Activated CD4-positive, alpha-beta T cell treated with anti-CD3 and anti-CD28 coated beads, Interleukin-2, amount 10 ng/mL, durations not matched to agents 24 days and 14 days (primary cell): ENCODE measurements around the gene UVRAG. TPM values are rescaled to one million over a fixed set of nuclear protein-coding genes. Genes with fewer than 3 reads are reported as not detected.

Experiments used
- DNase-seq: peaks from one replicate; pipeline ENCODE4 v3.0.0; 2022
- H3K27ac Mint-ChIP-seq: one replicate; pipeline ENCODE4 v1.8.0; 2022; ENCODE audit warnings: mild to moderate bottlenecking, mixed read lengths
- H3K27me3 Mint-ChIP-seq: one replicate; pipeline ENCODE4 v1.8.0; 2022; ENCODE audit warnings: mixed read lengths
- H3K36me3 Mint-ChIP-seq: one replicate; pipeline ENCODE4 v1.8.0; 2022; ENCODE audit warnings: low read depth, mild to moderate bottlenecking, mixed read lengths
- H3K4me1 Mint-ChIP-seq: one replicate; pipeline ENCODE4 v1.8.0; 2021; ENCODE audit warnings: mixed read lengths
- H3K4me3 Mint-ChIP-seq: one replicate; pipeline ENCODE4 v1.8.0; 2022; ENCODE audit warnings: mild to moderate bottlenecking, moderate library complexity, mixed read lengths
- H3K9me3 Mint-ChIP-seq: one replicate; pipeline ENCODE4 v1.8.0; 2021; ENCODE audit warnings: mixed read lengths
- intact Hi-C: fragments of 100-400 bp; cut with micrococcal nuclease; formaldehyde crosslinking; loops from one replicate; pipeline ENCODE4 v1.15.1; 2023
- total RNA-seq: library from RNA; stranded (reverse); gene quantifications from 2 replicates; pipeline ENCODE4 v1.2.3, GENCODE V29; 2022

UVRAG gene
- total RNA-seq, 1 donor from 2014 or later: 19.2 TPM

- intact Hi-C loops: loop anchor here (10.0 kb wide), 1 partner anchor 766 kb away; no protein-coding TSS in a partner anchor
- DNase-seq: no peak
- H3K36me3 Mint-ChIP-seq: peaks cover 2% of the 10 kb centered on the region
- no peak overlapping the region for H3K4me3 Mint-ChIP-seq
- H3K4me1 Mint-ChIP-seq: peaks cover 4% of the 10 kb centered on the region
- no peaks in the 10 kb centered on the region for H3K9me3 Mint-ChIP-seq
- H3K27ac Mint-ChIP-seq: no peak overlapping the region
- no peaks in the 10 kb centered on the region for H3K27me3 Mint-ChIP-seq
Observed at GRCh38 chr11:75898871-75899270, 83.9 kb downstream of the UVRAG start.

GRCh38 chr11:75899806-75900205 is 84.8 kb downstream of the UVRAG start:
- Mint-ChIP-seq H3K9me3 (no peaks in the 10 kb centered on the region), H3K36me3 (no peaks in the 10 kb centered on the region), H3K4me3 (no peak overlapping the region), H3K27me3 (no peaks in the 10 kb centered on the region), H3K27ac (no peak overlapping the region), H3K4me1 (no peaks in the 10 kb centered on the region)
- no peak for DNase-seq
- intact Hi-C loops: loop anchor here (10.0 kb wide), 1 partner anchor 765 kb away; no protein-coding TSS in a partner anchor

- no peaks in the 10 kb centered on the region for H3K9me3 Mint-ChIP-seq
- DNase-seq: no peak
- H3K4me3 Mint-ChIP-seq: no peak overlapping the region
- intact Hi-C loops: no loop called here
- H3K36me3 Mint-ChIP-seq: peaks cover under 1% of the 10 kb centered on the region
- H3K27ac Mint-ChIP-seq: no peak overlapping the region
- H3K4me1 Mint-ChIP-seq: no peaks in the 10 kb centered on the region
- peaks cover 1% of the 10 kb centered on the region for H3K27me3 Mint-ChIP-seq
Observed at GRCh38 chr11:75900848-75901247, 85.8 kb downstream of the UVRAG start.

GRCh38 chr11:75902631-75903030 is 87.6 kb downstream of the UVRAG start:
- Mint-ChIP-seq H3K27ac (no peak overlapping the region), H3K4me3 (no peak overlapping the region), H3K4me1 (peaks cover 4% of the 10 kb centered on the region), H3K9me3 (no peaks in the 10 kb centered on the region), H3K36me3 (peaks cover 2% of the 10 kb centered on the region), H3K27me3 (peaks cover 9% of the 10 kb centered on the region)
- intact Hi-C loops: no loop called here
- no peak for DNase-seq

- peaks cover 9% of the 10 kb centered on the region for H3K27me3 Mint-ChIP-seq
- H3K4me1 Mint-ChIP-seq: peaks cover 8% of the 10 kb centered on the region
- H3K36me3 Mint-ChIP-seq: peaks cover 2% of the 10 kb centered on the region
- H3K27ac Mint-ChIP-seq: no peak overlapping the region
- no peak for DNase-seq
- intact Hi-C loops: no loop called here
- no peaks in the 10 kb centered on the region for H3K9me3 Mint-ChIP-seq
- no peak overlapping the region for H3K4me3 Mint-ChIP-seq
Observed at GRCh38 chr11:75903276-75903675, 88.3 kb downstream of the UVRAG start.

- Mint-ChIP-seq H3K27ac (no peak overlapping the region), H3K9me3 (no peaks in the 10 kb centered on the region), H3K4me3 (no peak overlapping the region), H3K4me1 (peaks cover 18% of the 10 kb centered on the region), H3K27me3 (peaks cover 11% of the 10 kb centered on the region), H3K36me3 (peaks cover 4% of the 10 kb centered on the region)
- intact Hi-C loops: no loop called here
- DNase-seq: no peak
Observed at GRCh38 chr11:75905434-75905833, 90.4 kb downstream of the UVRAG start.

GRCh38 chr11:75907906-75908527 is 93.0 kb downstream of the UVRAG start:
- H3K27ac Mint-ChIP-seq: no peak overlapping the region
- H3K4me3 Mint-ChIP-seq: no peak overlapping the region

GRCh38 chr11:75910426-75911145 is 95.6 kb downstream of the UVRAG start:
- H3K27me3 Mint-ChIP-seq: peaks cover 11% of the 10 kb centered on the region
- no peak overlapping the region for H3K27ac Mint-ChIP-seq
- peaks cover 17% of the 10 kb centered on the region for H3K36me3 Mint-ChIP-seq
- no peaks in the 10 kb centered on the region for H3K9me3 Mint-ChIP-seq
- no peak for DNase-seq
- peaks cover 18% of the 10 kb centered on the region for H3K4me1 Mint-ChIP-seq
- H3K4me3 Mint-ChIP-seq: no peak overlapping the region
- intact Hi-C loops: no loop called here

More at GRCh38 chr11:75907906-75908527, 93.0 kb downstream of the UVRAG start:
- Mint-ChIP-seq H3K36me3 (peaks cover 15% of the 10 kb centered on the region), H3K4me1 (peaks cover 18% of the 10 kb centered on the region), H3K9me3 (no peaks in the 10 kb centered on the region), H3K27me3 (peaks cover 11% of the 10 kb centered on the region)
- DNase-seq: no peak
- intact Hi-C loops: no loop called here

- Mint-ChIP-seq H3K36me3 (peaks cover 15% of the 10 kb centered on the region), H3K4me1 (peaks cover 18% of the 10 kb centered on the region)
- intact Hi-C loops: no loop called here
Observed at GRCh38 chr11:75911459-75911858, 96.4 kb downstream of the UVRAG start.

GRCh38 chr11:75913984-75914383 is 99.0 kb downstream of the UVRAG start:
- intact Hi-C loops: no loop called here
- no peak overlapping the region for H3K4me3 Mint-ChIP-seq
- H3K27me3 Mint-ChIP-seq: peaks cover 2% of the 10 kb centered on the region
- no peak for DNase-seq
- no peak overlapping the region for H3K27ac Mint-ChIP-seq
- H3K4me1 Mint-ChIP-seq: peaks cover 4% of the 10 kb centered on the region
- peaks cover 13% of the 10 kb centered on the region for H3K36me3 Mint-ChIP-seq
- no peaks in the 10 kb centered on the region for H3K9me3 Mint-ChIP-seq

More at GRCh38 chr11:75911459-75911858, 96.4 kb downstream of the UVRAG start:
- Mint-ChIP-seq H3K27ac (no peak overlapping the region), H3K9me3 (no peaks in the 10 kb centered on the region), H3K27me3 (peaks cover 9% of the 10 kb centered on the region), H3K4me3 (no peak overlapping the region)
- DNase-seq: no peak

GRCh38 chr11:75916882-75917281 is 101.9 kb downstream of the UVRAG start:
- Mint-ChIP-seq H3K4me1 (peaks cover 3% of the 10 kb centered on the region), H3K9me3 (no peaks in the 10 kb centered on the region), H3K36me3 (peaks cover 17% of the 10 kb centered on the region), H3K27me3 (no peaks in the 10 kb centered on the region), H3K27ac (no peak overlapping the region), H3K4me3 (no peak overlapping the region)
- intact Hi-C loops: no loop called here
- DNase-seq: no peak

- no peak overlapping the region for H3K4me3 Mint-ChIP-seq
- H3K27ac Mint-ChIP-seq: no peak overlapping the region
- peaks cover 3% of the 10 kb centered on the region for H3K4me1 Mint-ChIP-seq
- no peaks in the 10 kb centered on the region for H3K9me3 Mint-ChIP-seq
- intact Hi-C loops: no loop called here
- no peaks in the 10 kb centered on the region for H3K27me3 Mint-ChIP-seq
- peaks cover 5% of the 10 kb centered on the region for H3K36me3 Mint-ChIP-seq
- no peak for DNase-seq
Observed at GRCh38 chr11:75918331-75918730, 103.3 kb downstream of the UVRAG start.

- intact Hi-C loops: no loop called here
- DNase-seq: no peak
- Mint-ChIP-seq H3K36me3 (peaks cover 5% of the 10 kb centered on the region), H3K4me3 (no peak overlapping the region), H3K9me3 (no peaks in the 10 kb centered on the region), H3K27ac (no peak overlapping the region), H3K4me1 (peaks cover 3% of the 10 kb centered on the region), H3K27me3 (no peaks in the 10 kb centered on the region)
Observed at GRCh38 chr11:75919525-75919924, 104.5 kb downstream of the UVRAG start.

- Mint-ChIP-seq H3K4me1 (peaks cover 3% of the 10 kb centered on the region), H3K27ac (no peak overlapping the region), H3K4me3 (no peak overlapping the region), H3K27me3 (no peaks in the 10 kb centered on the region), H3K36me3 (peaks cover 5% of the 10 kb centered on the region), H3K9me3 (no peaks in the 10 kb centered on the region)
- intact Hi-C loops: no loop called here
- no peak for DNase-seq
Observed at GRCh38 chr11:75920848-75921247, 105.8 kb downstream of the UVRAG start.
